ENCODE results near the gene SNX27. TPM values are rescaled to one million over a fixed set of nuclear protein-coding genes. Genes with fewer than 3 reads are reported as not detected.

The SNX27 gene
- total and polyA plus RNA-seq, 2 experiments from 2014 or later = 40.6 to 59.7 TPM

DNA sequence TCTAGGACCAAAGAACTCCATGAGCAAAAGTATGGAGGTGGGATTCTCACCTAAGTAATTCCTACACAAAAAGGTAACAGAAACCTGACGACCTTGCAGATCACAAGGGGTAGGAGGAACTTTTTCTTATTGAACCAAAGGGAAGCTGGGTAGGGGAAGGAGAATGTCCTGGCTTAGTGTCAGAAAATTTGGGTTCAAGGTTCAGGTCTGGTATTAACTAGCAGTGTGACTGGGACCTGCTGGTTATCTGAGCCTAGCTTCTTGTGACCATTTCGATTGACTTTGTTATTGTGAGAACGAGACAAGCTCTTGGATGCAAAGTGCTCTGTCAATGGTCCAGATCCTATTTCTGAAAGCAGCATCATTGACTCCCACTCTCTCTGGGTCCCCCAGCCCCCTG lies 5.0 kb upstream of the SNX27 start:
- Mint-ChIP-seq H3K9me3 (peaks cover 4% of the 10 kb centered on the region; the same call in 1 of the 3 replicates), H3K4me1 (peaks cover 3% of the 10 kb centered on the region; the same call in 1 of the 3 replicates), H3K27me3 (ENCODE audit: insufficient read depth, low read depth, poor library complexity) (peaks cover 4% of the 10 kb centered on the region), H3K4me3 (no peak overlapping the region), H3K27ac (no peak overlapping the region), H3K36me3 (ENCODE audit: low read depth) (no peaks in the 10 kb centered on the region)
- ATAC-seq (no peak), DNase-seq (ENCODE audit: low spot score) (no peak)
- Histone ChIP-seq H3K27ac (ENCODE audit: low read depth) (no peak overlapping the region), H3K4me3 (no peak overlapping the region), H3F3A (replicated peaks; ENCODE audit: low read depth) (no peaks in the 10 kb centered on the region), H3K4me2 (no peak overlapping the region), H3K27me3 (ENCODE audit: insufficient read depth) (no peaks in the 10 kb centered on the region), H3K79me2 (replicated peaks; ENCODE audit: insufficient read depth) (no peaks in the 10 kb centered on the region), H2AFZ (no peak overlapping the region), H3K9me2 (ENCODE audit: insufficient read depth) (no peaks in the 10 kb centered on the region), H3K36me3 (ENCODE audit: insufficient read depth) (no peaks in the 10 kb centered on the region), H4K20me1 (replicated peaks; ENCODE audit: insufficient read depth) (no peaks in the 10 kb centered on the region), H3K4me1 (ENCODE audit: insufficient read depth) (no peaks in the 10 kb centered on the region)
- TF ChIP-seq, protein P1, sequence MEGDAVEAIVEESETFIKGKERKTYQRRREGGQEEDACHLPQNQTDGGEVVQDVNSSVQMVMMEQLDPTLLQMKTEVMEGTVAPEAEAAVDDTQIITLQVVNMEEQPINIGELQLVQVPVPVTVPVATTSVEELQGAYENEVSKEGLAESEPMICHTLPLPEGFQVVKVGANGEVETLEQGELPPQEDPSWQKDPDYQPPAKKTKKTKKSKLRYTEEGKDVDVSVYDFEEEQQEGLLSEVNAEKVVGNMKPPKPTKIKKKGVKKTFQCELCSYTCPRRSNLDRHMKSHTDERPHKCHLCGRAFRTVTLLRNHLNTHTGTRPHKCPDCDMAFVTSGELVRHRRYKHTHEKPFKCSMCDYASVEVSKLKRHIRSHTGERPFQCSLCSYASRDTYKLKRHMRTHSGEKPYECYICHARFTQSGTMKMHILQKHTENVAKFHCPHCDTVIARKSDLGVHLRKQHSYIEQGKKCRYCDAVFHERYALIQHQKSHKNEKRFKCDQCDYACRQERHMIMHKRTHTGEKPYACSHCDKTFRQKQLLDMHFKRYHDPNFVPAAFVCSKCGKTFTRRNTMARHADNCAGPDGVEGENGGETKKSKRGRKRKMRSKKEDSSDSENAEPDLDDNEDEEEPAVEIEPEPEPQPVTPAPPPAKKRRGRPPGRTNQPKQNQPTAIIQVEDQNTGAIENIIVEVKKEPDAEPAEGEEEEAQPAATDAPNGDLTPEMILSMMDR (conservative IDR thresholded peaks at IDR 0.05; ENCODE audit: low read depth in 2 of 2) = no peak
- TF ChIP-seq, protein P2, sequence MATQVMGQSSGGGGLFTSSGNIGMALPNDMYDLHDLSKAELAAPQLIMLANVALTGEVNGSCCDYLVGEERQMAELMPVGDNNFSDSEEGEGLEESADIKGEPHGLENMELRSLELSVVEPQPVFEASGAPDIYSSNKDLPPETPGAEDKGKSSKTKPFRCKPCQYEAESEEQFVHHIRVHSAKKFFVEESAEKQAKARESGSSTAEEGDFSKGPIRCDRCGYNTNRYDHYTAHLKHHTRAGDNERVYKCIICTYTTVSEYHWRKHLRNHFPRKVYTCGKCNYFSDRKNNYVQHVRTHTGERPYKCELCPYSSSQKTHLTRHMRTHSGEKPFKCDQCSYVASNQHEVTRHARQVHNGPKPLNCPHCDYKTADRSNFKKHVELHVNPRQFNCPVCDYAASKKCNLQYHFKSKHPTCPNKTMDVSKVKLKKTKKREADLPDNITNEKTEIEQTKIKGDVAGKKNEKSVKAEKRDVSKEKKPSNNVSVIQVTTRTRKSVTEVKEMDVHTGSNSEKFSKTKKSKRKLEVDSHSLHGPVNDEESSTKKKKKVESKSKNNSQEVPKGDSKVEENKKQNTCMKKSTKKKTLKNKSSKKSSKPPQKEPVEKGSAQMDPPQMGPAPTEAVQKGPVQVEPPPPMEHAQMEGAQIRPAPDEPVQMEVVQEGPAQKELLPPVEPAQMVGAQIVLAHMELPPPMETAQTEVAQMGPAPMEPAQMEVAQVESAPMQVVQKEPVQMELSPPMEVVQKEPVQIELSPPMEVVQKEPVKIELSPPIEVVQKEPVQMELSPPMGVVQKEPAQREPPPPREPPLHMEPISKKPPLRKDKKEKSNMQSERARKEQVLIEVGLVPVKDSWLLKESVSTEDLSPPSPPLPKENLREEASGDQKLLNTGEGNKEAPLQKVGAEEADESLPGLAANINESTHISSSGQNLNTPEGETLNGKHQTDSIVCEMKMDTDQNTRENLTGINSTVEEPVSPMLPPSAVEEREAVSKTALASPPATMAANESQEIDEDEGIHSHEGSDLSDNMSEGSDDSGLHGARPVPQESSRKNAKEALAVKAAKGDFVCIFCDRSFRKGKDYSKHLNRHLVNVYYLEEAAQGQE (IDR thresholded peaks at IDR 0.05; ENCODE audit: unreplicated experiment) = no peak
- TF ChIP-seq EZH2phosphoT487 (IDR thresholded peaks at IDR 0.05; ENCODE audit: unreplicated experiment) (no peak), EZH2 (IDR thresholded peaks at IDR 0.05; ENCODE audit: low read depth, unreplicated experiment) (no peak), JUNB (IDR thresholded peaks at IDR 0.05; ENCODE audit: unreplicated experiment) (no peak), ZNF114 (CRISPR knock-in tag; IDR thresholded peaks at IDR 0.05) (no peak), NANOG (IDR thresholded peaks at IDR 0.05; ENCODE audit: borderline replicate concordance) (no peak), POLR2AphosphoS5 (IDR thresholded peaks at IDR 0.05; ENCODE audit: low read depth) (no peak), ZNF331 (CRISPR knock-in tag; IDR thresholded peaks at IDR 0.05; ENCODE audit: low read depth) (no peak), CREB1 (CRISPR knock-in tag; IDR thresholded peaks at IDR 0.05; ENCODE audit: low read depth) (no peak), STAT1 (IDR thresholded peaks at IDR 0.05; ENCODE audit: unreplicated experiment) (no peak)
- TF ChIP-seq, protein P3, sequence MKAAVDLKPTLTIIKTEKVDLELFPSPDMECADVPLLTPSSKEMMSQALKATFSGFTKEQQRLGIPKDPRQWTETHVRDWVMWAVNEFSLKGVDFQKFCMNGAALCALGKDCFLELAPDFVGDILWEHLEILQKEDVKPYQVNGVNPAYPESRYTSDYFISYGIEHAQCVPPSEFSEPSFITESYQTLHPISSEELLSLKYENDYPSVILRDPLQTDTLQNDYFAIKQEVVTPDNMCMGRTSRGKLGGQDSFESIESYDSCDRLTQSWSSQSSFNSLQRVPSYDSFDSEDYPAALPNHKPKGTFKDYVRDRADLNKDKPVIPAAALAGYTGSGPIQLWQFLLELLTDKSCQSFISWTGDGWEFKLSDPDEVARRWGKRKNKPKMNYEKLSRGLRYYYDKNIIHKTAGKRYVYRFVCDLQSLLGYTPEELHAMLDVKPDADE (IDR thresholded peaks at IDR 0.05) = no peak
- TF ChIP-seq, protein P4, sequence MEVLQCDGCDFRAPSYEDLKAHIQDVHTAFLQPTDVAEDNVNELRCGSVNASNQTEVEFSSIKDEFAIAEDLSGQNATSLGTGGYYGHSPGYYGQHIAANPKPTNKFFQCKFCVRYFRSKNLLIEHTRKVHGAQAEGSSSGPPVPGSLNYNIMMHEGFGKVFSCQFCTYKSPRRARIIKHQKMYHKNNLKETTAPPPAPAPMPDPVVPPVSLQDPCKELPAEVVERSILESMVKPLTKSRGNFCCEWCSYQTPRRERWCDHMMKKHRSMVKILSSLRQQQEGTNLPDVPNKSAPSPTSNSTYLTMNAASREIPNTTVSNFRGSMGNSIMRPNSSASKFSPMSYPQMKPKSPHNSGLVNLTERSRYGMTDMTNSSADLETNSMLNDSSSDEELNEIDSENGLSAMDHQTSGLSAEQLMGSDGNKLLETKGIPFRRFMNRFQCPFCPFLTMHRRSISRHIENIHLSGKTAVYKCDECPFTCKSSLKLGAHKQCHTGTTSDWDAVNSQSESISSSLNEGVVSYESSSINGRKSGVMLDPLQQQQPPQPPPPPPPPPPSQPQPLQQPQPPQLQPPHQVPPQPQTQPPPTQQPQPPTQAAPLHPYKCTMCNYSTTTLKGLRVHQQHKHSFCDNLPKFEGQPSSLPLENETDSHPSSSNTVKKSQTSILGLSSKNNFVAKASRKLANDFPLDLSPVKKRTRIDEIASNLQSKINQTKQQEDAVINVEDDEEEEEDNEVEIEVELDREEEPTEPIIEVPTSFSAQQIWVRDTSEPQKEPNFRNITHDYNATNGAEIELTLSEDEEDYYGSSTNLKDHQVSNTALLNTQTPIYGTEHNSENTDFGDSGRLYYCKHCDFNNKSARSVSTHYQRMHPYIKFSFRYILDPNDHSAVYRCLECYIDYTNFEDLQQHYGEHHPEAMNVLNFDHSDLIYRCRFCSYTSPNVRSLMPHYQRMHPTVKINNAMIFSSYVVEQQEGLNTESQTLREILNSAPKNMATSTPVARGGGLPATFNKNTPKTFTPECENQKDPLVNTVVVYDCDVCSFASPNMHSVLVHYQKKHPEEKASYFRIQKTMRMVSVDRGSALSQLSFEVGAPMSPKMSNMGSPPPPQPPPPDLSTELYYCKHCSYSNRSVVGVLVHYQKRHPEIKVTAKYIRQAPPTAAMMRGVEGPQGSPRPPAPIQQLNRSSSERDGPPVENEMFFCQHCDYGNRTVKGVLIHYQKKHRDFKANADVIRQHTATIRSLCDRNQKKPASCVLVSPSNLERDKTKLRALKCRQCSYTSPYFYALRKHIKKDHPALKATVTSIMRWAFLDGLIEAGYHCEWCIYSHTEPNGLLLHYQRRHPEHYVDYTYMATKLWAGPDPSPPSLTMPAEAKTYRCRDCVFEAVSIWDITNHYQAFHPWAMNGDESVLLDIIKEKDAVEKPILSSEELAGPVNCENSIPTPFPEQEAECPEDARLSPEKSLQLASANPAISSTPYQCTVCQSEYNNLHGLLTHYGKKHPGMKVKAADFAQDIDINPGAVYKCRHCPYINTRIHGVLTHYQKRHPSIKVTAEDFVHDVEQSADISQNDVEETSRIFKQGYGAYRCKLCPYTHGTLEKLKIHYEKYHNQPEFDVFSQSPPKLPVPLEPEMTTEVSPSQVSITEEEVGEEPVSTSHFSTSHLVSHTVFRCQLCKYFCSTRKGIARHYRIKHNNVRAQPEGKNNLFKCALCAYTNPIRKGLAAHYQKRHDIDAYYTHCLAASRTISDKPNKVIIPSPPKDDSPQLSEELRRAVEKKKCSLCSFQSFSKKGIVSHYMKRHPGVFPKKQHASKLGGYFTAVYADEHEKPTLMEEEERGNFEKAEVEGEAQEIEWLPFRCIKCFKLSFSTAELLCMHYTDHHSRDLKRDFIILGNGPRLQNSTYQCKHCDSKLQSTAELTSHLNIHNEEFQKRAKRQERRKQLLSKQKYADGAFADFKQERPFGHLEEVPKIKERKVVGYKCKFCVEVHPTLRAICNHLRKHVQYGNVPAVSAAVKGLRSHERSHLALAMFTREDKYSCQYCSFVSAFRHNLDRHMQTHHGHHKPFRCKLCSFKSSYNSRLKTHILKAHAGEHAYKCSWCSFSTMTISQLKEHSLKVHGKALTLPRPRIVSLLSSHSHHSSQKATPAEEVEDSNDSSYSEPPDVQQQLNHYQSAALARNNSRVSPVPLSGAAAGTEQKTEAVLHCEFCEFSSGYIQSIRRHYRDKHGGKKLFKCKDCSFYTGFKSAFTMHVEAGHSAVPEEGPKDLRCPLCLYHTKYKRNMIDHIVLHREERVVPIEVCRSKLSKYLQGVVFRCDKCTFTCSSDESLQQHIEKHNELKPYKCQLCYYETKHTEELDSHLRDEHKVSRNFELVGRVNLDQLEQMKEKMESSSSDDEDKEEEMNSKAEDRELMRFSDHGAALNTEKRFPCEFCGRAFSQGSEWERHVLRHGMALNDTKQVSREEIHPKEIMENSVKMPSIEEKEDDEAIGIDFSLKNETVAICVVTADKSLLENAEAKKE (CRISPR knock-in tag; IDR thresholded peaks at IDR 0.05) = no peak
